MV-4-11 (cell line): Measurements from ENCODE around the gene FAM89A.
"Not testable (repeated sequence)": the region's sequence is repeated elsewhere in the genome, so short reads cannot be mapped to it uniquely, and the experiment has no call there.

Source experiments
- DNase-seq: peaks from one replicate; lab custom pipeline; 2025; lab: John Stamatoyannopoulos, UW

Gene FAM89A

DNA sequence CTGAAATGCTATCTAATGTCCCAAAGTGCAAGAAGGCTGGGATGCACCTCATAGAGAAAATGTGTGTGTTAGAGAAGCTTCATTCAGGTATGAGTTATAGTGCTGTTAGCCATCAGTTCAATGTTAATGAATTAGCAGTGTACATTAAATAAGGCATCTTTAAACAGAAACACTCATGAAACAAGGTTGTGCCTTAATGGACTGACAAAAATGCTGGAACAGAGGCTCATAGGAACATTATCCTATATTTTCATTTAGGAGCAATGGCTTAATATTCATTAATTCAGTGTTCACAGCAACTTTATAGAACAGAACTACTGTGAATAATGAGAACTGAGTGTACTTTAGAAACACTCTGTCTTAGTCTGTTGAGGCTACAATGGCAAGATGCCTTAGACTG is 15.2 kb upstream of the FAM89A start:
- no peak for DNase-seq

DNA sequence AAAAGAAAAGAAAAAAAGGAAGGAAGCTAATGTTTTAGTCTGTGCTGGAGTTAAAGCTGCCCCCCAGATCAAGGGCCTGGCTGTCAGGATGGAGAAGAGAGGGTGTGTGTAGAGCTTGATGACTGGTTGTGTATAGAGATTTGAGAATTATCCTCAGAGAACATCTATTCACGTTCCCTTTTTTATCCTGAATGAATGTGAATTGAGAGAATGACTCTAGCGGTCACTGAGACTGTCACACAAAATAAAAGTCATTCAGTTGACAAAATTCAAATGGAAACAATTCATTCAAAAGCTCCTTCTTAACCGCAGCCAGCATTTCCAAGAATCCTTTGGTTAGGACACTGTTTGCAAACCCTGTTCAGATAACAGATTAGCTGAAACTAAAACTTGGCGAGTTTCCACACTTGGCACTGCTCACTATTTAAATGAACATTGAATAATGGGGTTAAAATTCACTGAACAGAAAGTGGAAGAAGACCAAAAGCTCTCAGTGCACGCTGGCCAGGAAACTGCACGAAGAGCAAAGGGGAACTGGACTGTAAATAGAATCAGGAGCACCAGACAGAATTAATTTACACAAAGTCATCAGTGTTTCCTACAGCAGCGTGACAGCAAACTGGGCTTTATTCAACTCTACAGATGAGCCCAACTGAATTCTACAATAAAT is 13.6 kb upstream of the FAM89A start:
- DNase-seq = peak; percentile 60

DNA sequence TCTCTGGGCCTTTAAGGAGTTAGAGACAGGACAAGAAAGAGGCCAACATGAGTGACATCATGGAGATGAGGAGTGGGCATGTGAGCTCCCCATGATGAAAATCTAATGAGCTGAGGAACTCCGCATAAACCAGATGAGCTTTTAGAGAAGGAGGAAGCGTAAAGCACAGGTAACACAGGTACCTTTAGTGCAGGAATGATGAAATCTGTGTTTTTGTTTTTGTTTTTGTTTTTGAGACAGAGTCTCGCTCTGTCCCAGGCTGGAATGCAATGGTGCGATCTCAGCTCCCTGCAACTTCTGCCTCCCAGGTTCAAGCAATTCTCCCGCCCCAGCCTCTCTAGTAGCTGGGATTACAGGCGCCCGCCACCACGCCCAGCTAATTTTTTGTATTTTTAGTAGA is 12.7 kb upstream of the FAM89A start:
- no peak for DNase-seq

DNA sequence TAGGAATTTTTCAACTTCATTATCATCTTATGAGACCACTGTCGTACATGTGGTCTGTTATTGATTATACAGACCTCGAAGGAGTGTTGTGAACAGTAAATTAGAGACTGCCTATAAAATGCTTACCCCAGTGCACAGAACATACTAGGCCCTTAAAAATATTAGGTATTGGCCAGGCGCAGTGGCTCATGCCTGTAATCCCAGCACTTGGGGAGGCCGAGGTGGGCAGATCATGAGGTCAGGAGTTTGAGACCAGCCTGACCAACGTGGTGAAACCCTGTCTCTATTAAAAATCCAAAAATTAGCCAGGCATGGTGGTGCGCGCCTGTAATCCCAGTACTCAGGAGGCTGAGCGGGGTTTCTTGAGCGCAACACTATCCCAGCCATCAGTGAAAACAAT is 10.9 kb upstream of the FAM89A start:
- not testable (repeated sequence) for DNase-seq

DNA sequence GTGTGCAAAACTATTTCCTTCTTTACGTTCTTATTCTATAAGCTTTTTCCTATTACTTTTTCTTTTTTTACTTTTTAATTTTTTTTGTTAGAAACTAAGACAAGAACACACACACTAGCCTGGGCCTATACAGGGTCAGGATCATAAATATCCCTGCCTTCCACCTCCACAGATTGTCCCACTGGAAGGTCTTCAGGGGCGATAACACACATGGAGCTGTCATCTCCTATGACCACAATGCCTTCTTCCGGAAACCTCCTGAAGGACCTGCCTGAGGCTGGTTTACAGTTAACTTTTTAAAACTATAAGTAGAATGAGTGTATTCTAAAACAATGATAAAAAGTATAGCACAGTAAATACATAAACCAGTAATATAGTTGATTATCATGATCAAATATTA is 10.3 kb upstream of the FAM89A start:
- no peak for DNase-seq

DNA sequence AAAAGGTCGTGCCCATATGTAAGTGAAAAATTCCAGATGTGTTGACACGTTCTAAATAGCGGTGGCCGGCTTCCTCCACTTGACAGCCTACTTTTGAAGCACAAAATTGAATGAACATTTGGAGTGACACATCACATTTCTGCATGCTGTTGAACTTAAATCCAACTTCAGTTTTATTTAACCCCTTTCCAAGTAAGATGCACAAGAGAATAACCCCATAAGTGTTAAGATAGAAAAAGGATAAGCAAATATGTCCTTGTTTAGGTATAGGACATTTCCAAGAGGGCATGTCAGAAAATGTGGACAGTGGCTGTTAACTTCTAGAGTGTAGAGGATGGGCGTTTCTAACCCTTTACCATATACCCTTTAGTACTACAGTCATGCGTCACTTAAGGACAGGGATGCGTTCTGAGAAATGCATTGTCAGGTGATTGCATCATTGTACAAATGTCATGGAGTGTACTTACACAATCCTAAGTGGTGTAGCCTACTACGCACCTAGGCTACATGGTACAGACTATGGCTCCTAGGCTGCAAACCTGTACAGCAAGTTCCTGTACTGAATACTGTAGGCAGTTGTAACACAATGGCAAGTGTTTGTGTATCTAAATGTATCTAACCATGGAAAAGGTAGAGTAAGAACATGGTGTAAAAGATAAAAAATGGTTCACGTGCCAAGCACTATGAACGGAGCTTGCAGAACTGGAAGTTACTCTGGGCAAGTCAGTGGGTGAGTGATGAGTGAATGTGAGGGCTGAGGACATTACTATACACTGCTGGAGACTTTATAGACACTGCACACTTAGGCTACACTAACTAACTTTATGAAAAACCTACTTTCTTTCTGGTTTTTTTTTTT is 9.3 kb upstream of the FAM89A start:
- no peak for DNase-seq

DNA sequence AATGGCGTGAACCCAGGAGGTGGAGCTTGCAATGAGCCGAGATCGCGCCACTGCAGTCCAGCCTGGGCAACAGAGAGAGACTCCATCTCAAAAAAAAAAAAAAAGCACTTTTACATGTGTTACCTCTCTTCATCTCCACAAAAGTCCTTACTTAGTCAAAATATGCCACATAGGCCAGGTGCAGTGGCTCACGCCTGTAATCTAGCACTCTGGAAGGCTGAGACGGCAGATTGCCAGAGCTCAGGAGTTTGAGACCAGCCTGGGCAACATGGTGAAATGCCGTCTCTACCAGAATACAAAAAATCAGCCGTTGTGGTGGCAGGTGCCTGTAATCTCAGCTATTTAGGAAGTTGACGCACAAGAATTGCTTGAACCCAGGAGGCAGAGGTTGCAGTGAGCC is 8.4 kb upstream of the FAM89A start:
- DNase-seq = not testable (repeated sequence)

DNA sequence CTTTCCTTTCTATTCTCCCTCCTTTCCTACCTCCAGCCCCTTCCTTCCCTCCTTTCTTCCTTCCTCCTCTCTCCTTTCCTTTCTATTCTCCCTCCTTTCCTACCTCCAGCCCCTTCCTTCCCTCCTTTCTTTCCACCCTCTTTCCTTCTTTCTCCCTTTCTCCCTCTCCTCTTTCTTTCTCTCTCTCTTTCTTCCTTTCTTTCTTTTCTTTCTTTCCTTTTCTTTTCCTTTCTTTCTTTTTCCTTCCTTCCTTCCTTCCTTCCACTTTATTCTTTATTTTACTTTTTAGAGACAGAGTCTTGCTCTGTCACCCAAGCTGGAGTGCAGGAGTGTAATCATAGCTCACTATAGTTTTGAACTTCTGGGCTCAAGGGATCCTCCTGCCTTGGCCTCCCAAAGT is 7.5 kb upstream of the FAM89A start:
- DNase-seq = not testable (repeated sequence)

DNA sequence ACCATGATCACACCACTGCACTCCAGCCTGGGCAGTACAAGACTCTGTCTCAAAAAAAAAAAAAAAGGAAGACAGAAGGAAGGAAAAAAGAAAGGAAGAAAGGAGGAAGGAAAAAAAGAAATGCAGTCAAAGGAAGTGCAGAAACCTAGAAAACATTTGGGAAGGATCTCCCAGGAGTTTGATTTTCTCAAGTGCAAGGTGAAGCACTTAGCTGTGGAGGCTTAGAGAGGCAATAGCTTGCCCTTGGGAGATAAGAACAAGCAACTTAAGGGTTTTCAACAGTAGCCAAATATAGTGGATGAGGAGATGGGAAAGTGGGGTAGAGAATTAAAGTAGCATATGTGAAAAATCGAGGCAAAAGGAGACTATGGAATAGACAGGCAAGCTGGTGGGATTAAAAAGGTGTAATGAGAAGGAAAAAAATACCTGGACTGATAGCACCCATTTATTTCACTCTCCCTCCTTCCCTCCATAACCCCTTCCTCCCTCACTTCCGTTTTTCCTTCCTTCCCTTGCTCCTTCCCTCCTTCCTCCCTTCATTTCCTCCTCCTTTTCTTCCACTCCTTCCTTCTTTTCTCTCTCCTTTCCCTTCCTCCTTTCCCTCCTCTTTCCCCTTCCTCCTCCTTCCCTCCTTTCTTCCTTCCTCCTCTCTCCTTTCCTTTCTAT is 6.8 kb upstream of the FAM89A start:
- no peak for DNase-seq

DNA sequence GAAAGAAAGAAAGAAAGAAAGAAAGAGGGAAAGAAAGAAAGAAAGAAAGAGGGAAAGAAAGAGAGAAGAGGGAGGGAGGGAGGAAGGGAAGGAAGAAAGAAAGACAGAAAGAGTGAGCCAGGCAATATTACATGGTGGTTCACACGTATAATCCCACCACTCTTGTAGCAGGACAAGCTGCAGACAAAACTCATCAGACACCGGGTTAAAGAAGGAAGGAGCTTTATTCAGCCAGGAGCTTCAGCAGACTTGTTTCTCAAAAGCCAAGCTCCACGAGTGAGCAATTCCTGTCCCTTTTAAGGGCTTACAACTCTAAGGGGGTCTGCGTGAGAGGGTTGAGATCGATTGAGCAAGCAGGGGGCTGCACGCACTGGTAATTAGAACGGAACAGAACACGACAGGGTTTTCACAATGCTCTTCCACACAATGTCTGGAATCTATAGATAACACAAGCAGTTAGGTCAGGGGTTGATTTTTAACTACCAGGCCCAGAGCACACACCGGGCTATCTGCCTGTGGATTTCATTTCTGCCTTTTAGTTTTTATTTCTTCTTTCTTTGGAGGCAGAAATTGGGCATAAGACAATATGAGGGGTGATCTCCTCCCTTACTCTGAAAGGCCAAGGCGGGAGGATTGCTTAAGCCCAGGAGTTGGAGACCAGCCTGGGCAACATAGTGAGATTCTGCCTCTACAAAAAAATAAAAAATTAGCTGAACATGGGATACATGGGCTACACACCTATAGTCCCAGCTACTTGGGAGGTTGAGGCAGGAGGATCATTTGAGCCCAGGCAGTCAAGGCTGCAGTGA is 6.1 kb upstream of the FAM89A start:
- not testable (repeated sequence) for DNase-seq

DNA sequence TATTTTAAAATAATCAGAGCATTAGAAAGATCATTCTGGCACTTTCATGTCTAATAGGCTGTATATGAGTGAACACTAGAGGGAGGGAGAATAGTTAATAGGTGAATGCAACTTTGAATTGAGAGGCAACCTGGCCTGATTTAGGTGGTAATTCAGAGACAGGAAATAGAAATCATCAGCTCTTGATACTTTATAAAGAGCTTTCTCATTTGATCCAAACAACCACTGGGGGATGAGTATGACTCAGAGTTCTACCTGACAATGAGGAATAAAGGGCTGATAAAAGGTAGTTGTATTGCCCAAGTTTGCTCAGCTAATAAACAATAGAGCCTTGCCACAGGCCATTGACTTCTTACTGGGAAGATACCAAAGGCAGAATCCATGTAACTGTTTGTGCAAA is 5.2 kb upstream of the FAM89A start:
- no peak for DNase-seq

DNA sequence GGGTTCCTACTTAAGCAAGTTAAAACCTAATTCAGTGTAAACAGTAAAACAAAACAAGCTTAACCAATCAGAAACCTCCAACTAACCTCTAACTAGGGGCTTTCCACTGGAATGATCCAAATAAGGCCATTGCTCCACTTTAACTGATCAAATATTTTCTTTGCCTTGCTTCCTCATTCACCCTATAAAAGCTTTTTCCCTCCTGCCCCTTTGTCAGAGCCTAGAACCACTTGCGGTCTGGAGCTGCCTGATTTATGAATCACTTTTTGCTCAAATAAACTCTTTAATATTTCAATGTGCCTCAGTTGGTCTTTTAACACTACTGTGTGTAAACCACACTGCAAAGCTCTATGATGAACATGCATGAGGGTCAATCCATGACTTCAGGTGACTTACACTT is 4.5 kb upstream of the FAM89A start:
- DNase-seq = no peak

DNA sequence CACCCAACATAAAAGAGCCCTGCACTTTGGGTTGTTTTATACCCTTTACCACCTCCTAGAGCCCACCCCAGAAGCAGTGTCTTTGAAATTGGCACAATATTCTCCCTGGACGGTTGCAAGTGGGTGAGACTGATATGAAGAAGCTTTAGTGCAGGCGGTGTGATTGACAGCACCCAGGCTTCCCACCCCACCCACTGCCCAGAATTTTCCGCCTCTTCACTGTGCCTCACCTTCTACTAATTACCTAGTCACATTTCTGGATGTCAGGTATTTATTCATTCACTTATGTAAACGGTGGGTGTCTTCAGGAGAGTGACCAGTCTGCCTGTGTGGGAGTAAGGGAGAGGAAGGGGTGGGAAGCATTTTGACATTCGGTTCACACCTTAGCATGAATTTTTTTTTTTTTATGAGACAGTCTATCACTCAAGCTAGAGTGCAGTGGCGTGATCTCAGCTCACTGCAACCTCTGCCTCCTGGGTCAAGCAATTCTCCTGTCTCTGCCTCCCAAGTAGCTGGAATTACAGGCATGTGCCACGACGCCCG is 1.7 kb upstream of the FAM89A start:
- no peak for DNase-seq

DNA sequence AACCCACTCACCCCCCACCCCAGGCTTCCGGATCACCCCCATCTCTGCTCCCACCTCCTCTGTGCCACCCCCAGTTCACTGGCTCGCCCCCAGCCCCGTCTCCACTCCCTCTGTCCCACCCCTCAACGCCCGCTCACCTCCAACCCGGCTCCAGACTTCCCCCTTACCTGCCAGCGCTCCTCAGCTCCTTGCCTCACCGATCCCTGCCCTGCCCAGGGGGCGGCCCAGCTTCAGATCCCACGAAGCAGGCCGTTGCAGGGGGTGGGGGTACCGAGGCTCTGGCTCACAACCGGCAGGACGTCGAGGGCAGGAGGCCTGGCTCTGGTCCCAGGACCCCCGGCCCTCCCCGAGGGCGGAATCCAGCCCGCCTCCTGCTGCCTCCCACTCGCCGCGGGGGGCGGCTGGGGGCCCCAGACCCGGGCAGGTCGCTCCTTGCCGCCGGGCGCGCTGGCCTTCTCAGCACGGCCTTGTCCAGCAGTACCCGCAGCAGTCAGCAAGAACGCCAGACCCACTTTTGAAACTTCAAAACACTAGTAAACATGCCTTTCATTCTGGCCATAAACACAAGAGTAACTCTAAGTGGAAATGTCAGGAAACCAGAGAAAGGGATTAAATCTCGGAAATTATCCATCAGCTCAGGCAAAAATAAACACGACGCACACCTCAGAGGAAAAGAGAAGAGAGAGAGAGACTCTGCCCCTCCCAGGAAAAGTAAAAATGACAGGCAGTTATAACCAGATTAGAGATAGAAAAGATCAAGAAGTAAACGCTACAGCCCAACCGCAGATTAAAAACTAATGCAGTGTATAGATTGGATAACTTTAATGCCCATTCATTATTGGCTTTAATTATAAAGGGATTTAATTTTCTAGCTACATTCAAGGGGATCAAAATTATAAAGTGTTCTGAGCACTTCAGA is 1.0 kb upstream of the FAM89A start:
- no peak for DNase-seq

DNA sequence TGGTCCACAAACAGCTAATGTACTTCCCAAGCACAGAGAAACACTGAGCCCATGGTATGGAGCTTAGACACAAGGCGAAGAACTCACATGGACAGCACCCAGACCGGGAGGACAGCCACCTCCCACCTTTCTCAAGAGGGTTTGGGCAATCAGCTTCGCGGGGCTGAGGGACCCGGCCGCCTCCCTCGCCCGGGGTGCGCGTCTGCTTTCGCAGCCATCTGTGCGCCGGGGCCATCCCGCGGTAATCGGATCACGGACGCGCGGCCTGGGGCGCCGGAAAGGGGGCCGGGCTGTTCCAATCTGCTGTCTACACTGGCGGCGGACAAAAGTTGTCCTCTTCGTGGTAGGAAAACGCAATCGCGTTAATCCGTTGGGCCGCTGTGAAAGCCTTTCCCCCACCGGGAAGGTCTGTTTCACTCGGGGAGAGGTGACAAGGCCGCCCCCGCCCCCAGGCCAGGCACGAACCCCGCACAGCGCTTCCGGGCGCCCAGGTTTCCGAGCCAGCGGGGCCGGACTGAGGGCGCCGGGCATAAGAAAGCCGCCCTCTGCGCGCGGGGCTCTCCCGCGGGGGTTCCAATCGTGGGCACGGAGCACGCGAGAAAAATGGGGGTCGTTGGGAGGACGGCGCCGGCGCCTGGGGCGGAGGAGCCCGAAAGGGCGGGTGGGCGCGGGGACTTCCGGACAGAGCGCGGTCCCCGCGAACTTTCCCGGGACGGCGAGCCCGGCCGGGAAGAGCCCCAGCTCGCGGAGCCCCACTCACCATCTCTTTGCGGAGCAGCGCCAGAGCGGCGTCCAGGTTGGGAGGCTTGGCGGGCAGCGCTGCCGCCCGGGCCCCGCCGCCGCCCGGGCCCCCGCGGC is 664 bp downstream of the FAM89A start:
- peak; percentile 13 for DNase-seq

DNA sequence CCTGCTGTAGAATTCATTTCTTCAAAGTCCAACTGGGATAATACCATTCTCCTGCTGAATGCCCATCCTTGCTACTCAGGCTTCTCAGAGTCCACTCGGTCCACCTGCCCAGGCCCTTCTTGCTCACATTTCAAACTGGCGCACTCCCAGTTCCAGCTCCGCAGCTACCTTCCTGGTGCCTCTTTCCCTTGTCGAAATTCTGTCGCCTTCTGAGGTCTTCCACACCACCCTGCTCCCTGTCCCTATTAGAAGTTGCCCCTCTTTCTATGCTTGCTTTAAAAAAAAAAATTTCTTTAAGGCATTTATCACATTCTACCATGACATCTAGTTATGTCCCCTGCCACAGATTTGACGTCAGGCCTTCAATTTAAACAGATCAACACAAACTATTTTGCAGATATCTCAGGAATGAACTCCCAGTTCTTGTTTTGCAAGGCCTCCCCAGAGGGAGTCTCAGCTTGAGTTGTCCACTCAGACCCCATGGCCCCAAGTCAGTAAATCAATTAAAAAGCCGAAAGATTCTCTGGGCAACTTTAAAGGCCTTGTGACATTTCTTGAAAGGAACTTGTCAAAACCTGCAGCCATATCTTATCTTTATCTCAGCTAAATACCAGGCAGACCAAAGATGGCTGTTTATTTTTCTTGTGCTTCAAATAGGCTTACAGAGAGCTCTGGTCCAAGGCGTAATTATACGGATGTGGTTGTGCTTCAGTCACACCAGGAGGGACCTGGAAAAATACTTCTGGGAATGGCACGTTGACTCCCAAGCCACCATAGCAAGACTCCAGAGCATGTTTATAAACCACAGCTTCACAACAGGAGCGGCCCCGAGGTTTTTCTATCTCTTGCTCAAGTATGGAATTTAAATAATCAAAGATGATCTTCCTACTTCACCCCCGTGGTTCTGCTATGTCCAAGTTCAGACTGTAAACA is 2.2 kb downstream of the FAM89A start:
- no peak for DNase-seq

DNA sequence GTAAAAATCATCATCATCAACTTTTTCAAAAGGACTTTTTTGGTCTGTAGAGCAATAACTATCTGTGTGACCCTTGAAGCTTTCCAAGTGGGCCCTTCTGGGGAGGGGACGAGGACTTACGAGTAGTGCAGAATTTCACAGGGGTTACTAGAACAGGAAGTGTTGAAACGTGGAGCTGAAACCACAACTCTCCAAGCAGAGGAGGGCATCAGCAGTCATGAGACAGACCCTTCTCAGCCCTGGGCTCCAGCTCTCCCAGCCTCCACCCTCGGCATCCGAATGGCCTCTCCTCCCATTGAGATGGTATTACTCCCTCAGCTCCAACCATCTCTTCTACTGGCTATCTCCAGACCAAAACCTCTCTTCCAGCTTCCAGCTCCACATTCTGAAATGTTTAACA is 3.6 kb downstream of the FAM89A start:
- peak; percentile 71 for DNase-seq

DNA sequence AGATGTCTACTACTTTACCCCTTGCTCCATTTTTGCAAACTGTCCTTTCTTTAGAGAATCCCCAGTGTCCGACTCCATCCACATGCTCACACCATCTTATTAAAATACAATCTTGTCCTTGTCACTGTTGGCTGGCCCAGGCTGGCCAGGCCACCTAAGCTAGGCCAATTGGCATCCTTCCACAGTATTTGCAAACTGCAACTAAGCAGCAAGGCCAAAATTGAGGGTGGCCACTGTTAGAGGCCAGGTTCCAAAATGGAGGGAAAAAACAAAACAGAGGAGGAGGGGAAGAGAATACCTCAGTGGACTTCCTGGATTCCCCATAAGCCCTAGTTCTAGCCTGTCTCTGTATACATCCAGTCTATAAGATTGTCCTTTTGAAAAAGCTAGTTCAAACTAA is 4.3 kb downstream of the FAM89A start:
- no peak for DNase-seq

DNA sequence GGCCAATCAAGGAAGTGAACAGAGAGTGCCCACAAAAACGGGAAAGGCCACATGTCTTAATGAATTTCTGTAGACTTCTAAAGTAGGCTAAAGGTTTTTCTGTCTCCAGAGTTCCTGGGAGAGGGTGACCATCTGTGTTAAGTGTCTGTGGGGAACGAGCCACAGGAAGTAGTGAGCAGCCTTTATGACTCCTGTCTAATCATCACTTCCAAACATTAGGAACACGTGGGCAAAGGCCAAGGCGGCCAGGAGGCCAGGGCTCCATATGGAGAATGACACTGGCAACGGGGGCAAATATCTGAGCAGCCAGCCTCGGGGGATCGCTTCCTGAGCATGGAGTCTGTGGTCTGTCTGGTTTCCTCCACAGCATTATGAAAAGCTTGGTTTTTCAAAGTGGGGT is 7.1 kb downstream of the FAM89A start:
- no peak for DNase-seq
